WTC11 (cell line): Measurements from ENCODE around the gene IPP.

ENCODE experiments used
- ATF2 ChIP-seq: sonication (generic); formaldehyde crosslinking; IDR thresholded peaks from 2 replicates; pipeline ENCODE4 v1.8.1; 2022; ENCODE audit warnings: low read depth, missing genetic modification reagents, borderline replicate concordance
- GTF2I ChIP-seq: fragments of 250-450 bp; sonication (Bioruptor Pico); conservative IDR thresholded peaks from 2 replicates; pipeline ENCODE4 v1.4.0; 2021; ENCODE audit warnings: mild to moderate bottlenecking
- KAT7 ChIP-seq: sonication (generic); formaldehyde crosslinking; IDR thresholded peaks from 2 replicates; pipeline ENCODE4 v1.8.1; 2023; ENCODE audit warnings: missing genetic modification reagents, mild to moderate bottlenecking, borderline replicate concordance
- NFE2L1 ChIP-seq: sonication (generic); formaldehyde crosslinking; IDR thresholded peaks from 2 replicates; pipeline ENCODE4 v1.8.1; 2023; ENCODE audit warnings: missing genetic modification reagents
- TF ChIP-seq, protein P1 (sequence below): sonication (generic); formaldehyde crosslinking; IDR thresholded peaks from 2 replicates; pipeline ENCODE4 v1.8.0; 2022; ENCODE audit warnings: mild to moderate bottlenecking, missing genetic modification reagents
- TF ChIP-seq, protein P2 (sequence below): fragments of 200-600 bp; IDR thresholded peaks from 2 replicates; pipeline ENCODE4 v1.8.0; 2022; ENCODE audit warnings: antibody characterized with exemption

DNA sequence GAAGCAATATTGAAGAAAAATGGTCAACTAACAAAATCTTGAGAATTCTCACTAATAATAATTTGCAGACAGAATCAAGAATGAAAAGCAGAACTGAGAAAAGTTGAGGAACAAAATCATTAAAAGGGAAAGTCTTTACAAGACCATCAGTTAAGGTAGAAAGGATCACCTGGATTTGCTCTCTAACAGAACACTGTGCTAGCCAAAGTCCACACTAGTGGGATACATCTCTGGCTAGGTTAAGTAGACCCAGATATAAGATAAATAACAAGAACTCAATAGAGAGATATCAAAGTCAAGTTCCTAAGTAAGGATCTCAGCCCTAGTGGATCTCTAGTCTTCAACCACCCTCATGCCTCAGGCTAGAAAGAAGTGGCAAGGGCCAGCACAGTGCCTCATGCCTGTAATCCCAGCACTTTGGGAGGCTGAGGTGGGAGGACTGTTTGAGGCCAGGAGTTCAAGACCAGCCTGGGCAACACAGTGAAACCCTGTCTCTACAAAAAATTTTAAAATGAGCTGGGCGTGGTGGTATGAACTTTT, 19.6 kb downstream of the IPP start:
- TF ChIP-seq NFE2L1 (CRISPR knock-in tag) (no peak), ATF2 (CRISPR knock-in tag) (no peak), KAT7 (no peak), GTF2I (no peak)
- TF ChIP-seq, protein P1, sequence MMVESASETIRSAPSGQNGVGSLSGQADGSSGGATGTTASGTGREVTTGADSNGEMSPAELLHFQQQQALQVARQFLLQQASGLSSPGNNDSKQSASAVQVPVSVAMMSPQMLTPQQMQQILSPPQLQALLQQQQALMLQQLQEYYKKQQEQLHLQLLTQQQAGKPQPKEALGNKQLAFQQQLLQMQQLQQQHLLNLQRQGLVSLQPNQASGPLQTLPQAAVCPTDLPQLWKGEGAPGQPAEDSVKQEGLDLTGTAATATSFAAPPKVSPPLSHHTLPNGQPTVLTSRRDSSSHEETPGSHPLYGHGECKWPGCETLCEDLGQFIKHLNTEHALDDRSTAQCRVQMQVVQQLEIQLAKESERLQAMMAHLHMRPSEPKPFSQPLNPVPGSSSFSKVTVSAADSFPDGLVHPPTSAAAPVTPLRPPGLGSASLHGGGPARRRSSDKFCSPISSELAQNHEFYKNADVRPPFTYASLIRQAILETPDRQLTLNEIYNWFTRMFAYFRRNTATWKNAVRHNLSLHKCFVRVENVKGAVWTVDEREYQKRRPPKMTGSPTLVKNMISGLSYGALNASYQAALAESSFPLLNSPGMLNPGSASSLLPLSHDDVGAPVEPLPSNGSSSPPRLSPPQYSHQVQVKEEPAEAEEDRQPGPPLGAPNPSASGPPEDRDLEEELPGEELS (CRISPR knock-in tag): no peak
- TF ChIP-seq, protein P2, sequence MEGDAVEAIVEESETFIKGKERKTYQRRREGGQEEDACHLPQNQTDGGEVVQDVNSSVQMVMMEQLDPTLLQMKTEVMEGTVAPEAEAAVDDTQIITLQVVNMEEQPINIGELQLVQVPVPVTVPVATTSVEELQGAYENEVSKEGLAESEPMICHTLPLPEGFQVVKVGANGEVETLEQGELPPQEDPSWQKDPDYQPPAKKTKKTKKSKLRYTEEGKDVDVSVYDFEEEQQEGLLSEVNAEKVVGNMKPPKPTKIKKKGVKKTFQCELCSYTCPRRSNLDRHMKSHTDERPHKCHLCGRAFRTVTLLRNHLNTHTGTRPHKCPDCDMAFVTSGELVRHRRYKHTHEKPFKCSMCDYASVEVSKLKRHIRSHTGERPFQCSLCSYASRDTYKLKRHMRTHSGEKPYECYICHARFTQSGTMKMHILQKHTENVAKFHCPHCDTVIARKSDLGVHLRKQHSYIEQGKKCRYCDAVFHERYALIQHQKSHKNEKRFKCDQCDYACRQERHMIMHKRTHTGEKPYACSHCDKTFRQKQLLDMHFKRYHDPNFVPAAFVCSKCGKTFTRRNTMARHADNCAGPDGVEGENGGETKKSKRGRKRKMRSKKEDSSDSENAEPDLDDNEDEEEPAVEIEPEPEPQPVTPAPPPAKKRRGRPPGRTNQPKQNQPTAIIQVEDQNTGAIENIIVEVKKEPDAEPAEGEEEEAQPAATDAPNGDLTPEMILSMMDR: no peak
